ENCODE measurements around the gene FBXO34.

The FBXO34 gene

DNA sequence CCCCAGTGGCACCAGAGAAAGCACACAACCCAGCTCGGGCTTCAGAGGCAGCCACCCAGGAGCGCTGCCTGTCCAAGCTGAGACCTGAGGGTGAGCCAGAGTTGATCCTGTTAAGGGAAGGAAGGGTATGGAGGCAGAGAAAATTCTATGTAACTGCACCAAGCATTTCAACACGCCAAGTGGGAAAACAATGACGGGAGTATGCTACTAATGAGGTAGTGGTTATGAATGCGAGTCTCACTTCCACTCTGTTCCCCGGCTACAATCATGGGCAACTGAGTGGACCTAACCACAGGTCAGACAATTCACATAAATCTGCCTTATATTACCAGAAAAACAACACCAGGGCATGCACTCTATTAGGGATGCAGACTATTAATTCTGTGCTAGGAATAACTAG lies 130.5 kb downstream of the FBXO34 start:
- Histone ChIP-seq H2AFZ (ENCODE audit: low read depth, low read length, severe bottlenecking) (no peak overlapping the region), H3K4me3 (ENCODE audit: insufficient read depth, low read length, poor library complexity, severe bottlenecking) (no peak overlapping the region), H3K4me2 (ENCODE audit: low read depth, low read length, poor library complexity, severe bottlenecking) (no peak overlapping the region), H3K79me2 (ENCODE audit: insufficient read depth, low read length) (no peaks in the 10 kb centered on the region; the same call in 1 of the 2 replicates), H3K27me3 (ENCODE audit: low read length) (no peaks in the 10 kb centered on the region), H3K27ac (ENCODE audit: low read depth, low read length) (no peak overlapping the region), H3K9me3 (ENCODE audit: insufficient read depth, low read length) (no peaks in the 10 kb centered on the region), H4K20me1 (ENCODE audit: low read depth, low read length) (no peaks in the 10 kb centered on the region), H3F3A (ENCODE audit: insufficient read depth) (no peaks in the 10 kb centered on the region), H3K36me3 (ENCODE audit: low read length) (no peaks in the 10 kb centered on the region), H3K9ac (ENCODE audit: low read length) (no peak overlapping the region), H3K9me2 (replicated peaks; ENCODE audit: insufficient read depth, low read length) (no peaks in the 10 kb centered on the region)
- TF ChIP-seq, protein P1, sequence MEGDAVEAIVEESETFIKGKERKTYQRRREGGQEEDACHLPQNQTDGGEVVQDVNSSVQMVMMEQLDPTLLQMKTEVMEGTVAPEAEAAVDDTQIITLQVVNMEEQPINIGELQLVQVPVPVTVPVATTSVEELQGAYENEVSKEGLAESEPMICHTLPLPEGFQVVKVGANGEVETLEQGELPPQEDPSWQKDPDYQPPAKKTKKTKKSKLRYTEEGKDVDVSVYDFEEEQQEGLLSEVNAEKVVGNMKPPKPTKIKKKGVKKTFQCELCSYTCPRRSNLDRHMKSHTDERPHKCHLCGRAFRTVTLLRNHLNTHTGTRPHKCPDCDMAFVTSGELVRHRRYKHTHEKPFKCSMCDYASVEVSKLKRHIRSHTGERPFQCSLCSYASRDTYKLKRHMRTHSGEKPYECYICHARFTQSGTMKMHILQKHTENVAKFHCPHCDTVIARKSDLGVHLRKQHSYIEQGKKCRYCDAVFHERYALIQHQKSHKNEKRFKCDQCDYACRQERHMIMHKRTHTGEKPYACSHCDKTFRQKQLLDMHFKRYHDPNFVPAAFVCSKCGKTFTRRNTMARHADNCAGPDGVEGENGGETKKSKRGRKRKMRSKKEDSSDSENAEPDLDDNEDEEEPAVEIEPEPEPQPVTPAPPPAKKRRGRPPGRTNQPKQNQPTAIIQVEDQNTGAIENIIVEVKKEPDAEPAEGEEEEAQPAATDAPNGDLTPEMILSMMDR (IDR thresholded peaks at IDR 0.05; ENCODE audit: insufficient read depth, low read length, poor library complexity, severe bottlenecking), result no peak
- TF ChIP-seq EZH2phosphoT487 (conservative IDR thresholded peaks at IDR 0.05; ENCODE audit: low read length), result no peak
